Suprapubic skin (tissue), 4 donors: ENCODE measurements around the gene ADAMTS13.

ENCODE experiments used
- EP300 ChIP-seq: sonication (generic); formaldehyde crosslinking; IDR thresholded peaks from one replicate; pipeline ENCODE4 v1.6.1; 2017; ENCODE audit warnings: antibody characterized with exemption
- POLR2A ChIP-seq, 2 donors: fragments of 450-650 bp; IDR thresholded peaks; one replicate each; pipeline ENCODE4 v1.6.1; 2017; ENCODE audit warnings: antibody characterized with exemption in 2 of 2, mild to moderate bottlenecking in 2 of 2, moderate library complexity in 2 of 2
- POLR2AphosphoS5 ChIP-seq, 3 donors: sonication (generic); formaldehyde crosslinking; IDR thresholded peaks; one replicate each; pipeline ENCODE4 v1.6.1; 2017; ENCODE audit warnings: antibody characterized with exemption in 3 of 3
- TF ChIP-seq, protein P1 (sequence below), 2 donors: fragments of 200-600 bp in 1 of 2; fragments of 450-650 bp in 1 of 2; sonication (generic) in 1 of 2; IDR thresholded peaks; one replicate each; pipeline ENCODE4 v1.5.1; 2016 to 2019; ENCODE audit warnings: antibody characterized with exemption in 2 of 2, mild to moderate bottlenecking in 1 of 2, moderate library complexity in 1 of 2

DNA sequence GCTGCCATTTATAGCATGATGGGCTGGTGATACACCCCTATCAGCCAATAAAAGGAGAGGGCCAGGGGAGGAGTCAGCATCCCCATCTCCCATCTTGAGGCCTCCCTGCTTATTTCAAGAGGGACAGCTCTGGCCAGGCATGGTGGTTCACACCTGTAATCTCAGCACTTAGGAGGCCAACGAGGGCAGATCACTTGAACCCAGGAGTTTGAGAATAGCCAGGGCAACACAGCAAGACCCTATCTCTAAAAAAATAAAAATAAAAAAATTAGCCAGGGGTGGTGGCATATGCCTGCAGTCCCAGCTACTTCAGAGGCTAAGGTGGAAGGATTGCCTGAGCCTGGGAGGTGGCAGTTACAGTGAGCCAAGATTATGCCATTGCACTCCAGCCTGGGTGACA, 14.1 kb upstream of the ADAMTS13 start:
- TF ChIP-seq POLR2AphosphoS5 (IDR thresholded peaks at IDR 0.05) (no peak), POLR2A (IDR thresholded peaks at IDR 0.05) (no peak), EP300 (no peak)
- TF ChIP-seq, protein P1, sequence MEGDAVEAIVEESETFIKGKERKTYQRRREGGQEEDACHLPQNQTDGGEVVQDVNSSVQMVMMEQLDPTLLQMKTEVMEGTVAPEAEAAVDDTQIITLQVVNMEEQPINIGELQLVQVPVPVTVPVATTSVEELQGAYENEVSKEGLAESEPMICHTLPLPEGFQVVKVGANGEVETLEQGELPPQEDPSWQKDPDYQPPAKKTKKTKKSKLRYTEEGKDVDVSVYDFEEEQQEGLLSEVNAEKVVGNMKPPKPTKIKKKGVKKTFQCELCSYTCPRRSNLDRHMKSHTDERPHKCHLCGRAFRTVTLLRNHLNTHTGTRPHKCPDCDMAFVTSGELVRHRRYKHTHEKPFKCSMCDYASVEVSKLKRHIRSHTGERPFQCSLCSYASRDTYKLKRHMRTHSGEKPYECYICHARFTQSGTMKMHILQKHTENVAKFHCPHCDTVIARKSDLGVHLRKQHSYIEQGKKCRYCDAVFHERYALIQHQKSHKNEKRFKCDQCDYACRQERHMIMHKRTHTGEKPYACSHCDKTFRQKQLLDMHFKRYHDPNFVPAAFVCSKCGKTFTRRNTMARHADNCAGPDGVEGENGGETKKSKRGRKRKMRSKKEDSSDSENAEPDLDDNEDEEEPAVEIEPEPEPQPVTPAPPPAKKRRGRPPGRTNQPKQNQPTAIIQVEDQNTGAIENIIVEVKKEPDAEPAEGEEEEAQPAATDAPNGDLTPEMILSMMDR (IDR thresholded peaks at IDR 0.05), result no peak
